Stomach smooth muscle (tissue), 2 donors: ENCODE data around the gene ART3.
"Not testable (repeated sequence)": the region's sequence is repeated elsewhere in the genome, so short reads cannot be mapped to it uniquely, and the experiment has no call there.

ENCODE experiments used
- H3K27ac ChIP-seq: one replicate; pipeline ENCODE4 v1.7.0; 2013; ENCODE audit warnings: mild to moderate bottlenecking, low read length, inconsistent platforms
- H3K27me3 ChIP-seq, 2 donors: one replicate each; pipeline ENCODE4 v1.7.0; 2013; ENCODE audit warnings: low read length in 2 of 2; ENCODE audit not compliant: insufficient read depth in 2 of 2, control insufficient read depth in 1 of 2
- H3K36me3 ChIP-seq, 2 donors: one replicate each; pipeline ENCODE4 v1.7.0; 2013; ENCODE audit warnings: low read length in 2 of 2; ENCODE audit not compliant: control insufficient read depth in 2 of 2, insufficient read depth in 2 of 2
- H3K4me1 ChIP-seq: one replicate; pipeline ENCODE4 v1.7.0; 2013; ENCODE audit warnings: low read length; ENCODE audit not compliant: control insufficient read depth, insufficient read depth
- H3K4me3 ChIP-seq, 2 donors: one replicate each; pipeline ENCODE4 v1.7.0; 2013; ENCODE audit warnings: low read length in 2 of 2
- H3K9ac ChIP-seq, 2 donors: one replicate each; pipeline ENCODE4 v1.7.0; 2013; ENCODE audit warnings: low read length in 2 of 2, mild to moderate bottlenecking in 1 of 2
- H3K9me3 ChIP-seq, 2 donors: one replicate each; pipeline ENCODE4 v1.7.0; 2013; ENCODE audit warnings: low read length in 2 of 2; ENCODE audit not compliant: control insufficient read depth in 2 of 2
- donor health status: healthy.
- donor health status: Pancreatic carcinoma.

Gene ART3, protein sequence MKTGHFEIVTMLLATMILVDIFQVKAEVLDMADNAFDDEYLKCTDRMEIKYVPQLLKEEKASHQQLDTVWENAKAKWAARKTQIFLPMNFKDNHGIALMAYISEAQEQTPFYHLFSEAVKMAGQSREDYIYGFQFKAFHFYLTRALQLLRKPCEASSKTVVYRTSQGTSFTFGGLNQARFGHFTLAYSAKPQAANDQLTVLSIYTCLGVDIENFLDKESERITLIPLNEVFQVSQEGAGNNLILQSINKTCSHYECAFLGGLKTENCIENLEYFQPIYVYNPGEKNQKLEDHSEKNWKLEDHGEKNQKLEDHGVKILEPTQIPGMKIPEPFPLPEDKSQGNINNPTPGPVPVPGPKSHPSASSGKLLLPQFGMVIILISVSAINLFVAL

GRCh38 chr4:76074468-76074867, at the start of gene ART3:
TSS of gene ART3 (plus strand) at chr4:76074709. CDS start at chr4:76075890, 1,181 bp downstream.
- no peak within 1 kb of the TSS for H3K27ac ChIP-seq
- no peaks in the 10 kb centered on the region for H3K9me3 ChIP-seq
- no peaks in the 10 kb centered on the region for H3K36me3 ChIP-seq
- no peak within 1 kb of the TSS for H3K9ac ChIP-seq
- H3K4me3 ChIP-seq = no peak within 1 kb of the TSS
- H3K27me3 ChIP-seq = no peaks in the 10 kb centered on the region
- peaks cover 11% of the 10 kb centered on the region for H3K4me1 ChIP-seq

DNA sequence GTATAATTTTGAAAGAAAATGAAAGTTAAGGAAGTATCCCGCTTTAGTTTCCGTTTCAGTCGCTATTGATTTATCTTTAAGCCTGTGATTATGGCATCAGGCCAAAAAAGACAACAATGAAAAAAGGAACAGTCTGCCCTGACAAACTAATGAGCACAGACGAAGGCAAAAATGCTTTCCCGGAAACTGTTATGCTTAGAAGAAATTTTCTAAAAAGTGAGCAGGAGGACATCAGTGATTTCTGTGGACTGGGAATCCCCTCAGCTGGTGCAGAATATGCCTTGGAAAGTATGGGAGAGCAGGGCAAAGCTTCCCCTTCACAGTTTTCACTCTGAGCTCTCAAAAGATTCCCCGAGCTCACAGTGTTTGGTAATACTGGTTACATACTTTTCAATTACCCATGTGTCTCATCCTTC, 46.2 kb upstream of the ART3 start:
- no peaks in the 10 kb centered on the region for H3K9me3 ChIP-seq
- H3K4me1 ChIP-seq = no peaks in the 10 kb centered on the region
- peak overlapping the region in 1 of 2 donors; percentile 52 for H3K4me3 ChIP-seq
- H3K36me3 ChIP-seq = no peaks in the 10 kb centered on the region
- no peaks in the 10 kb centered on the region for H3K27me3 ChIP-seq
- no peak overlapping the region for H3K27ac ChIP-seq
- no peak overlapping the region for H3K9ac ChIP-seq

DNA sequence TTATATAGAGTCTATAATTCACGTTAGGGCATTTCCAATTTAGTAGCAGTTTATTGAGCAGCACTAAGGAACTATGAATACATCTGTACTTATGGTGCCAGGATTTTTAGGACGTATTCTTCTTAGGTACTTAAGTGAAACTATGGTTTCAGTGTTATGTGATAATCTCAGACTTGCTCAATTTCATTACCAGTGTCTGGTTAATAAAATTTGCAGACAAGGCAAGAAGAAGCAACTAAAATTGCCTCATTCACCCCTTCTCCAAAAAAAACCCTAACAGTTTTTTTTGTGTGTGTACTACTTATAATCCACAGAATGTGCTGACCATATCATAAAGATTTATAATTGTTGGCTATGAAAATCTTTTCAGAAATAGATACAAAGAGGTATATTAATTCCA, 45.2 kb upstream of the ART3 start:
- Histone ChIP-seq H3K9ac (no peak overlapping the region), H3K9me3 (no peaks in the 10 kb centered on the region), H3K4me3 (no peak overlapping the region), H3K27ac (no peak overlapping the region), H3K4me1 (no peaks in the 10 kb centered on the region), H3K36me3 (no peaks in the 10 kb centered on the region), H3K27me3 (no peaks in the 10 kb centered on the region)

- Histone ChIP-seq H3K27me3 (no peaks in the 10 kb centered on the region), H3K4me3 (no peak overlapping the region), H3K36me3 (no peaks in the 10 kb centered on the region), H3K9ac (no peak overlapping the region), H3K4me1 (no peaks in the 10 kb centered on the region), H3K9me3 (no peaks in the 10 kb centered on the region), H3K27ac (no peak overlapping the region)
Measured at GRCh38 chr4:76035141-76035540, 39.4 kb upstream of the ART3 start.

DNA sequence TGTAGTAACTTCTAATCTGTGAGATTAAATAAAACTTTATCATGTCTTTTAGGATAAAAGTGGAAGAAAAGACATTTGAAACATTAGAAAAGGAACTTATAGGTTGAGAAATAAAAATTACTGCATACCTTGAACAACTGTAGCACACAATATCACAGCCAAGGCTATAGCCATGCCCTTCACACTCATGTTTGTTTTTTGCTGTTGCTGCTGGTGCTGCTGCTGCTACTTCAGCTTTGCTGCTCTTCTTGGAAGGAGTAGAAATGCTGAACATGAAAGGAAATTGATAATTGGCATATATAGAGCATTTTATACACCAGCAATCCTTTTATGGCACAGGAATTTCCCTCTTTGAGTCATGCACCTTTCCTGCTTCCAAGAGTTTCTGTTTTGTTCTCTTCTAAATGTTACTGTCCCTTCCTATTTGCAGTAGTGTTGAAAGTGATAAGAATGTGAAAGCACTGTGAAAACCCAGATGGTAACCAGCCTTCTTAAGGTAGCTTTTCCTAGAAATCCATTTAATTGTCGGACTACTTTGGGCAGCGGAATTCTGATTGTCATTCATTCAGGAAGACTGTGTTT, 38.6 kb upstream of the ART3 start, which contains the start of gene CXCL11:
Gene CXCL11, minus strand, starts transcription at position 272 of the 582 bp plus-strand sequence. Its CDS starts 83 bp downstream, at position 189.
- no peak within 1 kb of the TSS for H3K4me3 ChIP-seq
- no peaks in the 10 kb centered on the region for H3K4me1 ChIP-seq
- no peaks in the 10 kb centered on the region for H3K27me3 ChIP-seq
- H3K9me3 ChIP-seq = no peaks in the 10 kb centered on the region
- H3K36me3 ChIP-seq = no peaks in the 10 kb centered on the region
- H3K27ac ChIP-seq = no peak within 1 kb of the TSS
- H3K9ac ChIP-seq = no peak within 1 kb of the TSS

- Histone ChIP-seq H3K27ac (no peak overlapping the region), H3K9me3 (no peaks in the 10 kb centered on the region), H3K36me3 (no peaks in the 10 kb centered on the region), H3K27me3 (no peaks in the 10 kb centered on the region), H3K4me1 (no peaks in the 10 kb centered on the region), H3K4me3 (no peak overlapping the region), H3K9ac (no peak overlapping the region)
Measured at GRCh38 chr4:76036855-76037254, 37.7 kb upstream of the ART3 start.

DNA sequence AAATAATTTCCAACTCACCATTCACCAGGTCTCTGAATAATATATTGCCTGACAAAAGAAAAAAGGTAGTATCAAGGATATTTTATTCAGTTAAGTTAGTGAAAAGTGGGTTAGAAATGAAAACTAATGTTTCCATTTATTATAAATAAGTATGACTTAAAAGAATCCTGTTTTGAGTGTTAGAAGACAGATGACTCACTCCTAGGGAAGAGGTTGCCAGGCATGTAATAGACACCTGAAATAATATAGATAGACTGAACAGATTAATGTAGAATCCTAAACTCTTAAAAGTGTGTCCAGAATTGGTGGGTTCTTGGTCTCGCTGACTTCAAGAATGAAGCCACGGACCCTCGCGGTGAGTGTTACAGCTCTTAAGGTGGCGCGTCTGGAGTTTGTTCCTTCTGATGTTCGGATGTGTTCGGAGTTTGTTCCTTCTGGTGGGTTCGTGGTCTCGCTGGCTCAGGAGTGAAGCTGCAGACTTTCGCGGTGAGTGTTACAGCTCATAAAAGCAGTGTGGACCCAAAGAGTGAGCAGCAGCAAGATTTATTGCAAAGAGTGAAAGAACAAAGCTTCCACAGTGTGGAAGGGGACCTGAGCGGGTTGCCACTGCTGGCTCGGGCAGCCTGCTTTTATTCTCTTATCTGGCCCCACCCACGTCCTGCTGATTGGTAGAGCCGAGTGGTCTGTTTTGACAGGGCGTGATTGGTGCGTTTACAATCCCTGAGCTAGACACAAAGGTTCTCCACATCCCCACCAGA, 32.1 kb upstream of the ART3 start:
- H3K9me3 ChIP-seq, H3K27me3 ChIP-seq, H3K4me1 ChIP-seq, H3K4me3 ChIP-seq, H3K9ac ChIP-seq, H3K27ac ChIP-seq, H3K36me3 ChIP-seq: not testable (repeated sequence)

GRCh38 chr4:76043306-76043705, 31.2 kb upstream of the ART3 start:
- H3K9ac ChIP-seq = not testable (repeated sequence)

GRCh38 chr4:76044686-76045085, 29.8 kb upstream of the ART3 start:
- H3K27me3 ChIP-seq, H3K9me3 ChIP-seq: not testable (repeated sequence)

More at GRCh38 chr4:76043306-76043705, 31.2 kb upstream of the ART3 start:
- H3K27ac ChIP-seq, H3K4me3 ChIP-seq, H3K27me3 ChIP-seq, H3K36me3 ChIP-seq, H3K4me1 ChIP-seq, H3K9me3 ChIP-seq: not testable (repeated sequence)

GRCh38 chr4:76049860-76050416, 24.6 kb upstream of the ART3 start:
- H3K27me3 ChIP-seq, H3K4me1 ChIP-seq, H3K27ac ChIP-seq, H3K4me3 ChIP-seq, H3K9me3 ChIP-seq, H3K9ac ChIP-seq, H3K36me3 ChIP-seq: not testable (repeated sequence)

More at GRCh38 chr4:76044686-76045085, 29.8 kb upstream of the ART3 start:
- H3K9ac ChIP-seq, H3K4me1 ChIP-seq, H3K4me3 ChIP-seq, H3K36me3 ChIP-seq, H3K27ac ChIP-seq: not testable (repeated sequence)
